ENCODE data around the gene DCDC2. TPM values are rescaled to one million over a fixed set of nuclear protein-coding genes. Genes with fewer than 3 reads are reported as not detected.
"Not testable (repeated sequence)": the region's sequence is repeated elsewhere in the genome, so short reads cannot be mapped to it uniquely, and the experiment has no call there.

Gene DCDC2
- total RNA-seq, 1 donor from 2014 or later, result 4.5 TPM

DNA sequence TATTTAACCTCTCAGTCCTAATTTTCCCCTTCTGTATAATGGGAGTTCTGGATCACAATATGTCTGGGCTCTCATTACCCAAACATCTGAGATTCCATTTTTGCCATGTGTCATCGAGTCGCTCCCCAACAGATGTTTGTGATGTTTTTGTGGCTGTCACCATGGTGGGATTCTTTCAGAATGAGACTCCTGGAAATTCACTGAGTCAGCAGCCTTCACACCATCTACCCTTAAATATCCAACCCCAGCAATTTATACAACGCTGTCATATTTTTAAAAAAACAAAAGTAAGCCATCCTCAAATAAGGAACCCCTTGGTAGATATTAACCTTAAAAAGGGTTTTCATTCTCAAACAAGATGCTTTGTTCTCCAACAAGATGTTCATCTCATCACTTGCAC, 211.0 kb downstream of the DCDC2 start:
- Histone ChIP-seq H3K36me3 (ENCODE audit: insufficient read depth, low read length) (no peaks in the 10 kb centered on the region), H3K9me3 (ENCODE audit: insufficient read depth, low read depth, low read length) (no peaks in the 10 kb centered on the region), H3K4me1 (ENCODE audit: insufficient read depth, low read length) (no peaks in the 10 kb centered on the region), H3K79me2 (ENCODE audit: insufficient read depth, low read length) (no peaks in the 10 kb centered on the region), H3K27ac (ENCODE audit: low read depth, low read length) (no peak overlapping the region), H4K20me1 (ENCODE audit: insufficient read depth, low read length) (no peaks in the 10 kb centered on the region), H3K4me2 (ENCODE audit: low read length) (no peak overlapping the region), H2AFZ (ENCODE audit: low read depth, low read length) (no peak overlapping the region), H3K4me3 (ENCODE audit: insufficient read depth, low read depth, low read length) (no peak overlapping the region), H3K27me3 (ENCODE audit: insufficient read depth, low read length) (no peaks in the 10 kb centered on the region), H3K9ac (ENCODE audit: low read length) (no peak overlapping the region)
- Mint-ChIP-seq H3K9me3 (ENCODE audit: unreplicated experiment) (no peaks in the 10 kb centered on the region), H3K4me3 (ENCODE audit: unreplicated experiment) (no peak overlapping the region), H3K4me1 (ENCODE audit: low read depth, unreplicated experiment) (peaks cover 2% of the 10 kb centered on the region), H3K27ac (ENCODE audit: unreplicated experiment) (no peak overlapping the region), H3K36me3 (ENCODE audit: low read depth, unreplicated experiment) (no peaks in the 10 kb centered on the region), H3K27me3 (ENCODE audit: low read depth, unreplicated experiment) (no peaks in the 10 kb centered on the region)
- no peak for FAIRE-seq
- TF ChIP-seq, protein P1, sequence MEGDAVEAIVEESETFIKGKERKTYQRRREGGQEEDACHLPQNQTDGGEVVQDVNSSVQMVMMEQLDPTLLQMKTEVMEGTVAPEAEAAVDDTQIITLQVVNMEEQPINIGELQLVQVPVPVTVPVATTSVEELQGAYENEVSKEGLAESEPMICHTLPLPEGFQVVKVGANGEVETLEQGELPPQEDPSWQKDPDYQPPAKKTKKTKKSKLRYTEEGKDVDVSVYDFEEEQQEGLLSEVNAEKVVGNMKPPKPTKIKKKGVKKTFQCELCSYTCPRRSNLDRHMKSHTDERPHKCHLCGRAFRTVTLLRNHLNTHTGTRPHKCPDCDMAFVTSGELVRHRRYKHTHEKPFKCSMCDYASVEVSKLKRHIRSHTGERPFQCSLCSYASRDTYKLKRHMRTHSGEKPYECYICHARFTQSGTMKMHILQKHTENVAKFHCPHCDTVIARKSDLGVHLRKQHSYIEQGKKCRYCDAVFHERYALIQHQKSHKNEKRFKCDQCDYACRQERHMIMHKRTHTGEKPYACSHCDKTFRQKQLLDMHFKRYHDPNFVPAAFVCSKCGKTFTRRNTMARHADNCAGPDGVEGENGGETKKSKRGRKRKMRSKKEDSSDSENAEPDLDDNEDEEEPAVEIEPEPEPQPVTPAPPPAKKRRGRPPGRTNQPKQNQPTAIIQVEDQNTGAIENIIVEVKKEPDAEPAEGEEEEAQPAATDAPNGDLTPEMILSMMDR (IDR thresholded peaks at IDR 0.05; ENCODE audit: insufficient read depth, low read depth, low read length), result no peak
- TF ChIP-seq EZH2 (IDR thresholded peaks at IDR 0.05; ENCODE audit: insufficient read depth, low read length), result no peak
- no peak for DNase-seq (ENCODE audit: low read depth)

DNA sequence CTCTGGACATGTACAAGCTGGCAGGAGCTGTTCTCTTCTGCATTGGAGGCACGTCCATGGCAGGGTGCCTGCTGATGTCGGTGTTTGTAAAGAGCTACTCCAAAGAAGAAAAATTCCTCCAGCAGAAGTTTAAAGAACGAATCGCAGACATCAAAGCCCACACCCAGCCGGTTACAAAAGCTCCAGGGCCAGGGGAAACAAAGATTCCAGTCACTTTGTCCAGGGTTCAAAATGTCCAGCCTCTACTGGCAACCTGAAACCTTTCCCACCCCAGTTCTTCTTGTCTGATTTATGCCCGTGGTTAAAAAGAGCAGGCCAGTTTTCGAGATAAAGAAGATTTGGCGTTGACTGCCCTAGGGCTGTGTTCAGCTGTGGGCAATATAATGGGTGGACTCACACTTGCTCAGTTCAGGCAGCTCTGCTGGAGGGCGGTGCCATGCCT, 212.1 kb downstream of the DCDC2 start:
- TF ChIP-seq EZH2 (IDR thresholded peaks at IDR 0.05; ENCODE audit: insufficient read depth, low read length), result no peak
- TF ChIP-seq, protein P1 (IDR thresholded peaks at IDR 0.05; ENCODE audit: insufficient read depth, low read depth, low read length), result no peak
- H3K27me3 Mint-ChIP-seq (ENCODE audit: low read depth, unreplicated experiment), result peaks cover 5% of the 10 kb centered on the region
- H3K4me1 ChIP-seq (ENCODE audit: insufficient read depth, low read length), result no peaks in the 10 kb centered on the region
- H3K9me3 ChIP-seq (ENCODE audit: insufficient read depth, low read depth, low read length), result no peaks in the 10 kb centered on the region
- DNase-seq (ENCODE audit: low read depth) (no peak), FAIRE-seq (no peak)
- no peaks in the 10 kb centered on the region for H3K9me3 Mint-ChIP-seq (ENCODE audit: unreplicated experiment)
- no peaks in the 10 kb centered on the region for H3K79me2 ChIP-seq (ENCODE audit: insufficient read depth, low read length)
- no peaks in the 10 kb centered on the region for H3K36me3 Mint-ChIP-seq (ENCODE audit: low read depth, unreplicated experiment)
- no peak overlapping the region for H3K9ac ChIP-seq (ENCODE audit: low read length)
- no peak overlapping the region for H3K4me3 ChIP-seq (ENCODE audit: insufficient read depth, low read depth, low read length)
- no peaks in the 10 kb centered on the region for H3K36me3 ChIP-seq (ENCODE audit: insufficient read depth, low read length)
- no peaks in the 10 kb centered on the region for H4K20me1 ChIP-seq (ENCODE audit: insufficient read depth, low read length)
- no peaks in the 10 kb centered on the region for H3K27me3 ChIP-seq (ENCODE audit: insufficient read depth, low read length)
- no peak overlapping the region for H3K27ac Mint-ChIP-seq (ENCODE audit: unreplicated experiment)
- no peak overlapping the region for H3K27ac ChIP-seq (ENCODE audit: low read depth, low read length)
- peaks cover 2% of the 10 kb centered on the region for H3K4me1 Mint-ChIP-seq (ENCODE audit: low read depth, unreplicated experiment)
- H2AFZ ChIP-seq (ENCODE audit: low read depth, low read length), result no peak overlapping the region
- H3K4me3 Mint-ChIP-seq (ENCODE audit: unreplicated experiment), result no peak overlapping the region
- no peak overlapping the region for H3K4me2 ChIP-seq (ENCODE audit: low read length)

DNA sequence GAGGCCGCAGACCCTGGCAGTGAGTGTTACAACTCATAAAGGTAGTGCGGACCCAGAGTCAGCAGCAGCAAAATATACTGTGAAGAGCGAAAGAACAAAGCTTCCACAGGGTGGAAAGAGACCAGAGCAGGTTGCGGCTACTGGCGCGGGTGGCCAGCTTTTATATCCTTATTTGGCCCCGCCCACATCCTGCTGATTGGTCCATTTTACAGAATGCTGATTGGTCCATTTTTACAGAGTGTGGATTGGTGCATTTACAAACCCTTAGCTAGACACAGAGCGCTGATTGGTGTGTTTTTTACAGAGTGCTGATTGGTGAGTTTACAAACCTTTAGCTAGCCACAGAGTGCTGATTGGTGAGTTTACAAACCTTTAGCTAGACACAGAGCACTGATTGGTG, 215.1 kb downstream of the DCDC2 start:
- peaks cover 16% of the 10 kb centered on the region for H3K27me3 Mint-ChIP-seq (ENCODE audit: low read depth, unreplicated experiment)
- not testable (repeated sequence) for H3K9me3 Mint-ChIP-seq (ENCODE audit: unreplicated experiment); H3K4me3 ChIP-seq (ENCODE audit: insufficient read depth, low read depth, low read length); H4K20me1 ChIP-seq (ENCODE audit: insufficient read depth, low read length); H3K4me1 Mint-ChIP-seq (ENCODE audit: low read depth, unreplicated experiment); H3K36me3 Mint-ChIP-seq (ENCODE audit: low read depth, unreplicated experiment); H3K36me3 ChIP-seq (ENCODE audit: insufficient read depth, low read length); H3K4me2 ChIP-seq (ENCODE audit: low read length); DNase-seq (ENCODE audit: low read depth); H3K27me3 ChIP-seq (ENCODE audit: insufficient read depth, low read length); H3K27ac ChIP-seq (ENCODE audit: low read depth, low read length); H3K4me3 Mint-ChIP-seq (ENCODE audit: unreplicated experiment); H3K9ac ChIP-seq (ENCODE audit: low read length); H3K79me2 ChIP-seq (ENCODE audit: insufficient read depth, low read length); H3K9me3 ChIP-seq (ENCODE audit: insufficient read depth, low read depth, low read length); FAIRE-seq; H2AFZ ChIP-seq (ENCODE audit: low read depth, low read length); H3K4me1 ChIP-seq (ENCODE audit: insufficient read depth, low read length); H3K27ac Mint-ChIP-seq (ENCODE audit: unreplicated experiment)
